ENCODE results near the gene HSD17B3.
A peak's percentile ranks its signal among the peaks of the same experiment; 100 is the strongest.
"Not testable (repeated sequence)": the region's sequence is repeated elsewhere in the genome, so short reads cannot be mapped to it uniquely, and the experiment has no call there.

Gene HSD17B3

GRCh38 chr9:96241391-96241809, 60.6 kb downstream of the HSD17B3 start:
- DNase-seq (ENCODE audit: low read depth) = no peak
- TF ChIP-seq, protein P1, sequence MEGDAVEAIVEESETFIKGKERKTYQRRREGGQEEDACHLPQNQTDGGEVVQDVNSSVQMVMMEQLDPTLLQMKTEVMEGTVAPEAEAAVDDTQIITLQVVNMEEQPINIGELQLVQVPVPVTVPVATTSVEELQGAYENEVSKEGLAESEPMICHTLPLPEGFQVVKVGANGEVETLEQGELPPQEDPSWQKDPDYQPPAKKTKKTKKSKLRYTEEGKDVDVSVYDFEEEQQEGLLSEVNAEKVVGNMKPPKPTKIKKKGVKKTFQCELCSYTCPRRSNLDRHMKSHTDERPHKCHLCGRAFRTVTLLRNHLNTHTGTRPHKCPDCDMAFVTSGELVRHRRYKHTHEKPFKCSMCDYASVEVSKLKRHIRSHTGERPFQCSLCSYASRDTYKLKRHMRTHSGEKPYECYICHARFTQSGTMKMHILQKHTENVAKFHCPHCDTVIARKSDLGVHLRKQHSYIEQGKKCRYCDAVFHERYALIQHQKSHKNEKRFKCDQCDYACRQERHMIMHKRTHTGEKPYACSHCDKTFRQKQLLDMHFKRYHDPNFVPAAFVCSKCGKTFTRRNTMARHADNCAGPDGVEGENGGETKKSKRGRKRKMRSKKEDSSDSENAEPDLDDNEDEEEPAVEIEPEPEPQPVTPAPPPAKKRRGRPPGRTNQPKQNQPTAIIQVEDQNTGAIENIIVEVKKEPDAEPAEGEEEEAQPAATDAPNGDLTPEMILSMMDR (IDR thresholded peaks at IDR 0.05; ENCODE audit: low read depth, low read length) = no peak
- TF ChIP-seq MYC (IDR thresholded peaks at IDR 0.05; ENCODE audit: low read depth, low read length) (no peak), POLR2A (IDR thresholded peaks at IDR 0.05; ENCODE audit: extremely low read depth, insufficient read length) (no peak), MAX (IDR thresholded peaks at IDR 0.05; ENCODE audit: low read depth, low read length) (no peak)
- no peak overlapping the region for H3K4me3 ChIP-seq (ENCODE audit: low read depth, low read length)

GRCh38 chr9:96236854-96237550, 65.0 kb downstream of the HSD17B3 start:
- no peak for DNase-seq (ENCODE audit: low read depth)
- no peak overlapping the region for H3K4me3 ChIP-seq (ENCODE audit: low read depth, low read length)
- TF ChIP-seq, protein P1 (IDR thresholded peaks at IDR 0.05; ENCODE audit: low read depth, low read length) = no peak
- TF ChIP-seq MAX (IDR thresholded peaks at IDR 0.05; ENCODE audit: low read depth, low read length) = no peak
- TF ChIP-seq MYC (IDR thresholded peaks at IDR 0.05; ENCODE audit: low read depth, low read length) = no peak
- TF ChIP-seq POLR2A (IDR thresholded peaks at IDR 0.05; ENCODE audit: extremely low read depth, insufficient read length) = no peak

DNA sequence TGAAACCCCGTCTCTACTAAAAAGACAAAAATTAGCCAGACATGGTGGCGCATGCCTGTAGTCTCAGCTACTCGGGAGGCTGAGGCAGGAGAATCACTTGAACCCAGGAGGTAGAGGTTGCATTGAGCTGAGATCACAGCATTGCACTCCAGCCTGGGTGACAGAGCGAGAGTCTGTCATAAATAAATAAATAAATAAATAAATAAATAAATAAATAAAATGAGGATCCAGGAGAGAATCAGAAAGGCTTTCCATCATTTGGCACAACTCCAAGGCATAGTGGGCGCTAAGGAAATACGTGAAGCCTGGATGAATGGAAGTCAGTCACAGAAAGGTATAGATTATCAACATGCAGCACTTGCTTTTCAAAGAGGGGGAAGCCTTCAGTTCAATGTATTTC, 65.6 kb downstream of the HSD17B3 start:
- not testable (repeated sequence) for DNase-seq (ENCODE audit: low read depth); H3K4me3 ChIP-seq (ENCODE audit: low read depth, low read length)

- TF ChIP-seq MAX (IDR thresholded peaks at IDR 0.05; ENCODE audit: low read depth, low read length) (no peak), POLR2A (IDR thresholded peaks at IDR 0.05; ENCODE audit: extremely low read depth, insufficient read length) (no peak), MYC (IDR thresholded peaks at IDR 0.05; ENCODE audit: low read depth, low read length) (no peak)
- TF ChIP-seq, protein P1 (IDR thresholded peaks at IDR 0.05; ENCODE audit: low read depth, low read length) = peak; percentile 84
- H3K4me3 ChIP-seq (ENCODE audit: low read depth, low read length) = no peak overlapping the region
- DNase-seq (ENCODE audit: low read depth) = peak; percentile 59
Measured at GRCh38 chr9:96232539-96233241, 69.3 kb downstream of the HSD17B3 start.

GRCh38 chr9:96232164-96232538, 69.8 kb downstream of the HSD17B3 start:
- TF ChIP-seq, protein P1 (IDR thresholded peaks at IDR 0.05; ENCODE audit: low read depth, low read length) = no peak
- TF ChIP-seq POLR2A (IDR thresholded peaks at IDR 0.05; ENCODE audit: extremely low read depth, insufficient read length) (no peak), MYC (IDR thresholded peaks at IDR 0.05; ENCODE audit: low read depth, low read length) (no peak), MAX (IDR thresholded peaks at IDR 0.05; ENCODE audit: low read depth, low read length) (no peak)
- H3K4me3 ChIP-seq (ENCODE audit: low read depth, low read length) = no peak overlapping the region
- DNase-seq (ENCODE audit: low read depth) = no peak

DNA sequence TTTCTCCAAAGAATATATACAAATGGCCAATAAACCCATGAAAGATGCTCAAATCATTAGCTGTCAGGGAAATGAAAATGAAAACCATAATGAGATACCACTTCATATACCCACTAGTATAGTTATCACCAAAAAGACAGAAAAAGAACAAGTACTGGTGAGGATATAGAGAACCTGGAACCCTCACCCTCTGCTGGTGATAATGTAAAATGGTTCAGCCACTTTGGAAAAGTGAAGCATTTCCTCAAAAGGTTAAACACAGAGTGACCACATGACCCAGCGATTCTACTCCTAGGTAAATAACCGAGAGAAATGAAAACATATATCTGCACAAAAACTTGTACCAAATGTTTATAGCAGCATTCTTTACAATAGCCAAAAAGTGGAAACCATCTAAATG, 72.0 kb downstream of the HSD17B3 start:
- DNase-seq (ENCODE audit: low read depth) = no peak
- TF ChIP-seq MYC (IDR thresholded peaks at IDR 0.05; ENCODE audit: low read depth, low read length) (no peak), MAX (IDR thresholded peaks at IDR 0.05; ENCODE audit: low read depth, low read length) (no peak), POLR2A (IDR thresholded peaks at IDR 0.05; ENCODE audit: extremely low read depth, insufficient read length) (no peak)
- TF ChIP-seq, protein P1 (IDR thresholded peaks at IDR 0.05; ENCODE audit: low read depth, low read length) = no peak
- H3K4me3 ChIP-seq (ENCODE audit: low read depth, low read length) = no peak overlapping the region
